GM21367 (cell line): ENCODE data around the gene SLC26A8.
A peak's percentile ranks its signal among the peaks of the same experiment; 100 is the strongest.
"Not testable (repeated sequence)": the region's sequence is repeated elsewhere in the genome, so short reads cannot be mapped to it uniquely, and the experiment has no call there.

Source experiments
- ATAC-seq: cut with Tn5 transposase; IDR thresholded peaks from one replicate; pipeline ENCODE4 v1.9.1; 2021; ENCODE audit not compliant: unreplicated experiment

The SLC26A8 gene

GRCh38 chr6:35948725-35949124 is 75.7 kb downstream of the SLC26A8 start:
- ATAC-seq, result no peak

GRCh38 chr6:35945650-35946025 is 78.8 kb downstream of the SLC26A8 start:
- ATAC-seq, result no peak

- no peak for ATAC-seq
Measured at GRCh38 chr6:35943390-35943789, 81.1 kb downstream of the SLC26A8 start.

GRCh38 chr6:35942355-35942754 is 82.1 kb downstream of the SLC26A8 start:
- no peak for ATAC-seq

GRCh38 chr6:35941170-35941569 is 83.3 kb downstream of the SLC26A8 start:
- ATAC-seq, result not testable (repeated sequence)

GRCh38 chr6:35940014-35940413 is 84.4 kb downstream of the SLC26A8 start:
- not testable (repeated sequence) for ATAC-seq

GRCh38 chr6:35939259-35939658 is 85.2 kb downstream of the SLC26A8 start:
- not testable (repeated sequence) for ATAC-seq

GRCh38 chr6:35936681-35937359 is 87.6 kb downstream of the SLC26A8 start:
- no peak for ATAC-seq

GRCh38 chr6:35935469-35935868 is 89.0 kb downstream of the SLC26A8 start:
- no peak for ATAC-seq

GRCh38 chr6:35933844-35934243 is 90.6 kb downstream of the SLC26A8 start:
- ATAC-seq, result no peak

- not testable (repeated sequence) for ATAC-seq
Measured at GRCh38 chr6:35931873-35932272, 92.6 kb downstream of the SLC26A8 start.

GRCh38 chr6:35931120-35931561 is 93.3 kb downstream of the SLC26A8 start:
- ATAC-seq, result no peak

- ATAC-seq, result no peak
Measured at GRCh38 chr6:35929601-35930000, 94.8 kb downstream of the SLC26A8 start.

- ATAC-seq, result no peak
Measured at GRCh38 chr6:35926509-35927215, 97.8 kb downstream of the SLC26A8 start.

- ATAC-seq, result no peak
Measured at GRCh38 chr6:35925961-35926360, 98.5 kb downstream of the SLC26A8 start.

GRCh38 chr6:35924146-35924545 is 100.3 kb downstream of the SLC26A8 start:
- ATAC-seq, result no peak

- no peak for ATAC-seq
Measured at GRCh38 chr6:35922139-35922554, 102.3 kb downstream of the SLC26A8 start.

GRCh38 chr6:35920793-35921732 is 103.4 kb downstream of the SLC26A8 start, which contains the start of gene SRPK1:
Gene SRPK1, minus strand, starts transcription at chr6:35921098. Its CDS starts 42 bp downstream, at chr6:35921056.
- ATAC-seq, result peak; percentile 59

- no peak for ATAC-seq
Measured at GRCh38 chr6:35919827-35920751, 104.4 kb downstream of the SLC26A8 start.
